Measurements from ENCODE around the gene RNU1-3. TPM values are rescaled to one million over a fixed set of nuclear protein-coding genes. Genes with fewer than 3 reads are reported as not detected.
A peak's percentile ranks its signal among the peaks of the same experiment; 100 is the strongest.
"Not testable (repeated sequence)": the region's sequence is repeated elsewhere in the genome, so short reads cannot be mapped to it uniquely, and the experiment has no call there.

RNU1-3 gene
- total and polyA plus RNA-seq, 4 donors, result 7,231 to 8,154 TPM; not detected in 2

GRCh38 chr1:16676661-16677523 lies 10.1 kb upstream of the RNU1-3 start:
- H3K4me1 ChIP-seq (ENCODE audit: control insufficient read depth in 1 of 2, insufficient read depth in 2 of 2, low read length in 2 of 2); intact Hi-C loops (cut with DNase I); H3K4me3 ChIP-seq (ENCODE audit: low read length in 2 of 2); H3K27me3 ChIP-seq (ENCODE audit: control insufficient read depth in 1 of 2, insufficient read depth in 2 of 2, low read length in 1 of 2); H3K27ac ChIP-seq (ENCODE audit: low read depth in 1 of 2, low read length in 2 of 2); ATAC-seq (ENCODE audit: low FRiP score); DNase-seq; H3K36me3 ChIP-seq (ENCODE audit: control insufficient read depth in 1 of 2, insufficient read depth in 2 of 2, low read length in 1 of 2); H3K9me3 ChIP-seq (ENCODE audit: control insufficient read depth, low read length): not testable (repeated sequence)
- WGBS, 2 donors, result 78 to 79% methylated on average over 22 of the region's 22 CpGs

DNA sequence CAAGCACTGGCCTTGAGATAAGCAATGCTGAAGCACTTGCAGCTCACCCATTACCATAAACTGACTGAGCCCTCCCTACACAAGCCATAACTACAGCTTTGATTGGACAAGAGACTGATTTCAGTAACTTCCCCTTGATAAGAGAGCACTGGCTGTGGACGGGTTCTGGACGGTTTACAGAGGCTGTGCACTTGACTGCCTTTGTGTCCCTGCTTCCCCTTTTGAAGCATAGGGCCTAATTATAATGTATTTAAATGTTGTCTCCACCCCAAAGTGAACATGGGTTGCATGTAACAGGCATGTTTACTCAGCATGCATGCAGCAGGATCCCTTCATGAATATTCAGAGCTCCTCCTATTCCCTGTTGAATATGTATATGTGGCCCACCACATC lies 8.4 kb upstream of the RNU1-3 start:
- H3K4me3 ChIP-seq (ENCODE audit: low read length in 2 of 2); H3K9me3 ChIP-seq (ENCODE audit: control insufficient read depth, low read length); ATAC-seq (ENCODE audit: low FRiP score); intact Hi-C loops (cut with DNase I); H3K4me1 ChIP-seq (ENCODE audit: control insufficient read depth in 1 of 2, insufficient read depth in 2 of 2, low read length in 2 of 2); DNase-seq; H3K36me3 ChIP-seq (ENCODE audit: control insufficient read depth in 1 of 2, insufficient read depth in 2 of 2, low read length in 1 of 2); H3K27me3 ChIP-seq (ENCODE audit: control insufficient read depth in 1 of 2, insufficient read depth in 2 of 2, low read length in 1 of 2); H3K27ac ChIP-seq (ENCODE audit: low read depth in 1 of 2, low read length in 2 of 2): not testable (repeated sequence)
- no CpG with 5 or more reads among the region's 2 CpGs for WGBS, 2 donors

DNA sequence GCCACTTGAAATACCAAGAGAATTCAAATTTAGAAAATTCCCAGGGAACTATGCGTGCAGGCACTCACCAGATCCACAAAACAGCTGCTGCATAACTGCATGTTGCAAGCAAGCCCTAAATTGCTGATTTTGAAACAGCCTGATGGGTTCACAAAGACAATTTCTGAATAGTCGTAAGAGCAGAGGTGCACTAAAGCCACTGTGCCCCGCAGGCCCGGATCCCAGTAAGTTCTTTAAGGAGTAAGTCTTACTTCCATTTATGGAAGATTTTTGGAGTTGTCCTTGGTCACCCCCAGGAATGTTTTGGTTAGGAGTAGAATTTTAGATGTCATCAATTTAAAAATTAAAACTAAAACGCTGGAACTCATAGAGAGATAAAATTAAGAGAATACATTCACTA lies 7.2 kb upstream of the RNU1-3 start:
- ATAC-seq (ENCODE audit: low FRiP score); H3K4me1 ChIP-seq (ENCODE audit: control insufficient read depth in 1 of 2, insufficient read depth in 2 of 2, low read length in 2 of 2); intact Hi-C loops (cut with DNase I); H3K4me3 ChIP-seq (ENCODE audit: low read length in 2 of 2); H3K27me3 ChIP-seq (ENCODE audit: control insufficient read depth in 1 of 2, insufficient read depth in 2 of 2, low read length in 1 of 2); H3K36me3 ChIP-seq (ENCODE audit: control insufficient read depth in 1 of 2, insufficient read depth in 2 of 2, low read length in 1 of 2); DNase-seq; H3K27ac ChIP-seq (ENCODE audit: low read depth in 1 of 2, low read length in 2 of 2); H3K9me3 ChIP-seq (ENCODE audit: control insufficient read depth, low read length): not testable (repeated sequence)
- 31 to 37% methylated on average over 4 of the region's 5 CpGs for WGBS, 2 donors

DNA sequence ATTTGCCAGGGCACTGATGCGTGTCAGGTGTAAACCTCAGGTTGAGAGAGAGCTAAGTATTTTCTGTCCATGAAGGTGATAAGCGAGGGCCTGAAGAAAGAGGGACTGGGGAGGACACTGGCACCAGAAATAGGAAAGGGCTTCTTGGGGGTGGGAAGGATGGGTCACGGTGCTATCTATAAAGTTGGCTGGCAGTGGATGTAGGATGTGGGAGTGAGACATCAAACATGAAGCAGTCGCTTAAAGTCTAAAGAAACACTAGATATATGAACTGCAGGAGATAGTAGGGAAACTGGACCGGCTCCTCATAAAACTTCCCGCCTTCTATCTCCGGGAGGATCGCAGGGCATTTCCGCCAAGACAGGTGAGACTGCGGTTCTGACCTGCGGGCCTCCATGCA lies 912 bp downstream of the RNU1-3 start:
- H3K4me1 ChIP-seq (ENCODE audit: control insufficient read depth in 1 of 2, insufficient read depth in 2 of 2, low read length in 2 of 2); DNase-seq; H3K4me3 ChIP-seq (ENCODE audit: low read length in 2 of 2); ATAC-seq (ENCODE audit: low FRiP score); H3K9me3 ChIP-seq (ENCODE audit: control insufficient read depth, low read length); H3K27me3 ChIP-seq (ENCODE audit: control insufficient read depth in 1 of 2, insufficient read depth in 2 of 2, low read length in 1 of 2); H3K27ac ChIP-seq (ENCODE audit: low read depth in 1 of 2, low read length in 2 of 2); intact Hi-C loops (cut with DNase I); H3K36me3 ChIP-seq (ENCODE audit: control insufficient read depth in 1 of 2, insufficient read depth in 2 of 2, low read length in 1 of 2): not testable (repeated sequence)
- no CpG with 5 or more reads among the region's 11 CpGs for WGBS, 2 donors

GRCh38 chr1:16658234-16658633 lies 8.5 kb downstream of the RNU1-3 start:
- peak; percentile 73 for ATAC-seq (ENCODE audit: low FRiP score)
- H3K27me3 ChIP-seq (ENCODE audit: control insufficient read depth in 1 of 2, insufficient read depth in 2 of 2, low read length in 1 of 2); H3K4me1 ChIP-seq (ENCODE audit: control insufficient read depth in 1 of 2, insufficient read depth in 2 of 2, low read length in 2 of 2); H3K36me3 ChIP-seq (ENCODE audit: control insufficient read depth in 1 of 2, insufficient read depth in 2 of 2, low read length in 1 of 2); H3K4me3 ChIP-seq (ENCODE audit: low read length in 2 of 2); H3K9me3 ChIP-seq (ENCODE audit: control insufficient read depth, low read length); DNase-seq; intact Hi-C loops (cut with DNase I); H3K27ac ChIP-seq (ENCODE audit: low read depth in 1 of 2, low read length in 2 of 2): not testable (repeated sequence)
- WGBS, 2 donors, result 84 to 88% methylated on average over 13 to 17 of the region's 32 CpGs

GRCh38 chr1:16656981-16657683 lies 9.6 kb downstream of the RNU1-3 start:
- H3K4me3 ChIP-seq (ENCODE audit: low read length in 2 of 2); H3K27me3 ChIP-seq (ENCODE audit: control insufficient read depth in 1 of 2, insufficient read depth in 2 of 2, low read length in 1 of 2); intact Hi-C loops (cut with DNase I); H3K36me3 ChIP-seq (ENCODE audit: control insufficient read depth in 1 of 2, insufficient read depth in 2 of 2, low read length in 1 of 2); DNase-seq; H3K9me3 ChIP-seq (ENCODE audit: control insufficient read depth, low read length); H3K27ac ChIP-seq (ENCODE audit: low read depth in 1 of 2, low read length in 2 of 2); H3K4me1 ChIP-seq (ENCODE audit: control insufficient read depth in 1 of 2, insufficient read depth in 2 of 2, low read length in 2 of 2): not testable (repeated sequence)
- WGBS, 2 donors, result 90 to 100% methylated on average over 1 to 2 of the region's 14 CpGs
- peak; percentile 49 for ATAC-seq (ENCODE audit: low FRiP score)

DNA sequence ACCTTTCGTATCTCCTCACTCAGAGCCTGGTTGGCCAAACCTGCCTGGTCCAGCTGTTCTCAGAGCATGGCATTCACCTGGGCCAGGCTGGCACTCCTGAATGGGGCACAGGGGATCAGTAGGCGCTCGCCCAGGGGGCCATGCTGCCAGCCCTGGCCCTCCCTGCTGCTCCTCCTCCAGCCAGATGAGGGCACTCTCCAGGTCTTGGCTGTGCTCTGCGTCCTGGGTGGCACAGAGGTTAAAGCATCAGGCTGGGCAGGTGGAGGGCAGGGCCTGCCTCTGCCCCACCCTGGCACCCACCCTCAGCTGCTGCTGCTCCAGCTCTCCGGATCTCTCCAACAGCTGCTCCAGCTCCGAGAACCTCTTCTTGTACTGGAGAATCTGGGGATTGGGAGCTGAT lies 10.2 kb downstream of the RNU1-3 start:
- H3K4me1 ChIP-seq (ENCODE audit: control insufficient read depth in 1 of 2, insufficient read depth in 2 of 2, low read length in 2 of 2); H3K36me3 ChIP-seq (ENCODE audit: control insufficient read depth in 1 of 2, insufficient read depth in 2 of 2, low read length in 1 of 2); H3K4me3 ChIP-seq (ENCODE audit: low read length in 2 of 2); H3K27me3 ChIP-seq (ENCODE audit: control insufficient read depth in 1 of 2, insufficient read depth in 2 of 2, low read length in 1 of 2); DNase-seq; H3K9me3 ChIP-seq (ENCODE audit: control insufficient read depth, low read length); ATAC-seq (ENCODE audit: low FRiP score); H3K27ac ChIP-seq (ENCODE audit: low read depth in 1 of 2, low read length in 2 of 2); intact Hi-C loops (cut with DNase I): not testable (repeated sequence)
- no CpG with 5 or more reads among the region's 6 CpGs for WGBS, 2 donors

DNA sequence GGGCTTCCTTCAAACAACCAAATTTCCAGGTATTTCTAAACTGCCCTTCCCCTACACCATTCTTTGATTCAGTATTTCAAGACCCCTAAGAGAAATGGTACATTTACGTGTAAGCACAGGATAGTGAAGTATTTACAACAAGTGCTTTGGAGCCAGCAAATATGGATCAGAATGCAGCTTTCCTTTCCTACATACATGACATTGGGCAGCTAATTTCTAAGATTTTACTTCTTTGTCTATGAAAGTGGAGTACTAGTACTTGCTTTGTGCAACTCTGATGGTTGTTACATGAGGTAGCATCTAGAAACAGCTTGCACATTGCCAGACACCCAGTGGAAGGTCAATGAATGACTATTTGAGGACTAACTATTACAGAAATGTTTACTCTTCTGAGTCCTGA lies 15.2 kb downstream of the RNU1-3 start:
- H3K4me3 ChIP-seq (ENCODE audit: low read length in 2 of 2); H3K36me3 ChIP-seq (ENCODE audit: control insufficient read depth in 1 of 2, insufficient read depth in 2 of 2, low read length in 1 of 2); DNase-seq; H3K27me3 ChIP-seq (ENCODE audit: control insufficient read depth in 1 of 2, insufficient read depth in 2 of 2, low read length in 1 of 2); ATAC-seq (ENCODE audit: low FRiP score); H3K27ac ChIP-seq (ENCODE audit: low read depth in 1 of 2, low read length in 2 of 2); H3K4me1 ChIP-seq (ENCODE audit: control insufficient read depth in 1 of 2, insufficient read depth in 2 of 2, low read length in 2 of 2); intact Hi-C loops (cut with DNase I); H3K9me3 ChIP-seq (ENCODE audit: control insufficient read depth, low read length): not testable (repeated sequence)
- WGBS, 2 donors, result 93 to 100% methylated on average over 1 of the region's 1 CpG

DNA sequence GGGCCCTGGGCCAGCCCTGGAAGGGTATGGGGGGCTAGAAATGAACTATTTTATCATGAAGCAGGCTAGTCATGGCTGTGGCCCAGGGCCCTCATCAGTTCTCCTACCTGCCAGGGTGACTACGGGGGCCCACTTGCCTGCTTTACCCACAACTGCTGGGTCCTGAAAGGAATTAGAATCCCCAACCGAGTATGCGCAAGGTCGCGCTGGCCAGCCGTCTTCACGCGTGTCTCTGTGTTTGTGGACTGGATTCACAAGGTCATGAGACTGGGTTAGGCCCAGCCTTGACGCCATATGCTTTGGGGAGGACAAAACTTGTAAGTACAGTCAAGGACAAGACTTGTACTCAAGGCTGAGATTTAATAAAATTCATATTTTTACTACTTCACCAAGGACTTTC lies 16.8 kb downstream of the RNU1-3 start:
- H3K4me1 ChIP-seq (ENCODE audit: control insufficient read depth in 1 of 2, insufficient read depth in 2 of 2, low read length in 2 of 2); H3K27ac ChIP-seq (ENCODE audit: low read depth in 1 of 2, low read length in 2 of 2); ATAC-seq (ENCODE audit: low FRiP score); H3K27me3 ChIP-seq (ENCODE audit: control insufficient read depth in 1 of 2, insufficient read depth in 2 of 2, low read length in 1 of 2); H3K36me3 ChIP-seq (ENCODE audit: control insufficient read depth in 1 of 2, insufficient read depth in 2 of 2, low read length in 1 of 2); intact Hi-C loops (cut with DNase I); H3K9me3 ChIP-seq (ENCODE audit: control insufficient read depth, low read length); H3K4me3 ChIP-seq (ENCODE audit: low read length in 2 of 2): not testable (repeated sequence)
- DNase-seq, result peak; percentile 24 to 63
- WGBS, 2 donors, result 81 to 83% methylated on average over 8 to 9 of the region's 9 CpGs
